CD4-positive, alpha-beta T cell (primary cell): ENCODE data around the gene DYRK1B. TPM values are rescaled to one million over a fixed set of nuclear protein-coding genes. Genes with fewer than 3 reads are reported as not detected.

Experiments
- ATAC-seq: fragments of 200-7000 bp; cut with Tn5 transposase; one replicate; pipeline ENCODE4 v1.10.0; 2022; ENCODE audit warnings: mild to moderate bottlenecking; ENCODE audit not compliant: poor library complexity
- CTCF ChIA-PET: fragments of 350-600 bp; sonication (Branson Sonifier 250); formaldehyde crosslinking; loops from one replicate; lab custom pipeline; 2021; ENCODE audit warnings: antibody characterized with exemption, inconsistent platforms; lab: Charles Lee
- POLR2A ChIA-PET: fragments of 350-600 bp; sonication (Branson Sonifier 250); formaldehyde crosslinking; loops from one replicate; lab custom pipeline; 2021; ENCODE audit warnings: antibody characterized with exemption, inconsistent platforms; lab: Charles Lee
- DNase-seq, 14 experiments: peaks; one replicate each; pipeline ENCODE4 v3.0.0-alpha.2; 2013 to 2020; ENCODE audit warnings: mixed read lengths in 2 of 14
- H3K27ac ChIP-seq, 2 donors: one replicate each; pipeline versions ENCODE4 v1.5.1 to v1.7.0; 2013; ENCODE audit warnings: low read length in 2 of 2, low read depth in 1 of 2, mild to moderate bottlenecking in 1 of 2
- H3K27me3 ChIP-seq, 2 experiments: 1 replicate in 1 of 2; 2 replicates in 1 of 2; pipeline versions ENCODE4 v1.6.1 to v1.7.0; 2013; ENCODE audit warnings: low read length in 2 of 2, control low read depth in 1 of 2, mild to moderate bottlenecking in 1 of 2, moderate library complexity in 1 of 2; ENCODE audit not compliant: insufficient read depth in 2 of 2, control insufficient read depth in 1 of 2
- H3K36me3 ChIP-seq: one replicate; pipeline ENCODE4 v1.6.1; 2013; ENCODE audit warnings: low read length, control low read depth; ENCODE audit not compliant: insufficient read depth
- H3K4me1 ChIP-seq: one replicate; pipeline ENCODE4 v1.6.1; 2013; ENCODE audit warnings: low read length, control low read depth; ENCODE audit not compliant: insufficient read depth
- H3K4me3 ChIP-seq: one replicate; pipeline ENCODE4 v1.5.1; 2013; ENCODE audit warnings: mild to moderate bottlenecking, low read length, moderate library complexity
- H3K9me3 ChIP-seq, 2 experiments: 1 replicate in 1 of 2; 2 replicates in 1 of 2; pipeline versions ENCODE4 v1.6.1 to v1.7.0; 2013; ENCODE audit warnings: low read length in 2 of 2, mild to moderate bottlenecking in 2 of 2, control low read depth in 1 of 2, moderate library complexity in 1 of 2; ENCODE audit not compliant: control insufficient read depth in 1 of 2, insufficient read depth in 1 of 2
- H3K27ac Mint-ChIP-seq: one replicate; pipeline ENCODE4 v1.8.0; 2020; ENCODE audit warnings: mixed read lengths
- H3K27me3 Mint-ChIP-seq: one replicate; pipeline ENCODE4 v1.8.0; 2021; ENCODE audit warnings: mixed read lengths
- H3K36me3 Mint-ChIP-seq: one replicate; pipeline ENCODE4 v1.8.0; 2021; ENCODE audit warnings: low read depth, mixed read lengths
- H3K4me1 Mint-ChIP-seq: one replicate; pipeline ENCODE4 v1.8.0; 2021; ENCODE audit warnings: low read depth, mixed read lengths
- H3K4me3 Mint-ChIP-seq: one replicate; pipeline ENCODE4 v1.8.0; 2020; ENCODE audit warnings: mild to moderate bottlenecking, mixed read lengths
- H3K9me3 Mint-ChIP-seq: one replicate; pipeline ENCODE4 v1.8.0; 2020; ENCODE audit warnings: mixed read lengths
- CTCF ChIP-seq: fragments of 200-600 bp; IDR thresholded peaks from one replicate; pipeline ENCODE4 v1.8.0; 2022; ENCODE audit warnings: antibody characterized with exemption, mild to moderate bottlenecking
- intact Hi-C, 2 experiments: fragments of 100-400 bp; cut with DNase I in 1 of 2; cut with micrococcal nuclease in 1 of 2; formaldehyde crosslinking; loops; one replicate each; pipeline versions ENCODE4 v1.15.1 to v1.9.0; 2023 to 2025; cut with DNase I, micrococcal nuclease
- total RNA-seq, 174 experiments: library from RNA in 2 of 174; stranded (reverse) in 2 of 174; gene quantifications; one replicate each; pipeline ENCODE4 v1.2.3 and lab custom pipeline; 2021 to 2026

Gene DYRK1B
- total RNA-seq, 2 experiments from 2014 or later, result 18.9 to 19.4 TPM

- no peaks in the 10 kb centered on the region for H3K4me1 ChIP-seq
- no peak overlapping the region for H3K4me3 Mint-ChIP-seq
- no peaks in the 10 kb centered on the region for H3K4me1 Mint-ChIP-seq
- H3K27me3 ChIP-seq, result no peaks in the 10 kb centered on the region
- H3K36me3 ChIP-seq, result peaks cover 8% of the 10 kb centered on the region
- peak in 1 of 14 experiments; percentile 5 for DNase-seq
- POLR2A ChIA-PET, result no interaction called here
- CTCF ChIA-PET, result no interaction called here
- no peaks in the 10 kb centered on the region for H3K9me3 ChIP-seq
- ATAC-seq, result no peak
- no peaks in the 10 kb centered on the region for H3K9me3 Mint-ChIP-seq
- no peak overlapping the region for H3K27ac ChIP-seq
- H3K27ac Mint-ChIP-seq, result no peak overlapping the region
- H3K36me3 Mint-ChIP-seq, result peaks cover 19% of the 10 kb centered on the region
- H3K27me3 Mint-ChIP-seq, result no peaks in the 10 kb centered on the region
- H3K4me3 ChIP-seq, result no peak overlapping the region
- intact Hi-C loops, result no loop called here
- TF ChIP-seq CTCF, result no peak
Measured at GRCh38 chr19:39813264-39813993, 20.5 kb downstream of the DYRK1B start.

GRCh38 chr19:39811064-39811463 is 22.9 kb downstream of the DYRK1B start:
- Histone ChIP-seq H3K9me3 (no peaks in the 10 kb centered on the region), H3K4me1 (no peaks in the 10 kb centered on the region), H3K27me3 (no peaks in the 10 kb centered on the region), H3K36me3 (peaks cover 2% of the 10 kb centered on the region), H3K4me3 (no peak overlapping the region), H3K27ac (no peak overlapping the region)
- H3K4me1 Mint-ChIP-seq, result no peaks in the 10 kb centered on the region
- ChIA-PET CTCF (no interaction called here), POLR2A (no interaction called here)
- ATAC-seq, result no peak
- peaks cover 4% of the 10 kb centered on the region for H3K36me3 Mint-ChIP-seq
- H3K4me3 Mint-ChIP-seq, result no peak overlapping the region
- H3K27ac Mint-ChIP-seq, result no peak overlapping the region
- H3K27me3 Mint-ChIP-seq, result no peaks in the 10 kb centered on the region
- intact Hi-C loops, result no loop called here
- no peaks in the 10 kb centered on the region for H3K9me3 Mint-ChIP-seq
- TF ChIP-seq CTCF, result no peak
- DNase-seq, result no peak

GRCh38 chr19:39810424-39810823 is 23.5 kb downstream of the DYRK1B start:
- H3K27ac ChIP-seq, result no peak overlapping the region
- H3K9me3 ChIP-seq, result no peaks in the 10 kb centered on the region
- ATAC-seq (no peak), DNase-seq (no peak)
- ChIA-PET CTCF (no interaction called here), POLR2A (no interaction called here)
- intact Hi-C loops, result no loop called here
- H3K4me3 ChIP-seq, result no peak overlapping the region
- Mint-ChIP-seq H3K27me3 (no peaks in the 10 kb centered on the region), H3K36me3 (no peaks in the 10 kb centered on the region), H3K27ac (no peak overlapping the region), H3K4me1 (no peaks in the 10 kb centered on the region), H3K9me3 (no peaks in the 10 kb centered on the region), H3K4me3 (no peak overlapping the region)
- no peaks in the 10 kb centered on the region for H3K27me3 ChIP-seq
- H3K36me3 ChIP-seq, result no peaks in the 10 kb centered on the region
- H3K4me1 ChIP-seq, result no peaks in the 10 kb centered on the region
- TF ChIP-seq CTCF, result no peak
